HCEC 1CT (cell line): ENCODE measurements around the gene ADARB2.

Experiments used
- DNase-seq: peaks from one replicate; pipeline ENCODE4 v3.0.0-alpha.2; 2017

Gene ADARB2

GRCh38 chr10:1661416-1661815 lies 75.9 kb downstream of the ADARB2 start:
- DNase-seq, result no peak

- no peak for DNase-seq
These were observed 76.5 kb downstream of the ADARB2 start for GRCh38 chr10:1660815-1661214.

- no peak for DNase-seq
These were observed 76.9 kb downstream of the ADARB2 start for GRCh38 chr10:1660386-1660785.

GRCh38 chr10:1659221-1659791 lies 78.0 kb downstream of the ADARB2 start:
- DNase-seq, result no peak

- DNase-seq, result no peak
These were observed 78.7 kb downstream of the ADARB2 start for GRCh38 chr10:1658658-1659057.

- DNase-seq, result no peak
These were observed 79.8 kb downstream of the ADARB2 start for GRCh38 chr10:1657479-1657878.

- no peak for DNase-seq
These were observed 82.0 kb downstream of the ADARB2 start for GRCh38 chr10:1655367-1655766.

GRCh38 chr10:1654811-1655356 lies 82.4 kb downstream of the ADARB2 start:
- DNase-seq, result no peak

- no peak for DNase-seq
These were observed 83.1 kb downstream of the ADARB2 start for GRCh38 chr10:1654247-1654646.

GRCh38 chr10:1653321-1653720 lies 84.0 kb downstream of the ADARB2 start:
- no peak for DNase-seq

- DNase-seq, result no peak
These were observed 85.2 kb downstream of the ADARB2 start for GRCh38 chr10:1652151-1652550.

GRCh38 chr10:1651270-1651966 lies 85.9 kb downstream of the ADARB2 start:
- no peak for DNase-seq

- DNase-seq, result no peak
These were observed 86.6 kb downstream of the ADARB2 start for GRCh38 chr10:1650542-1651269.

- DNase-seq, result no peak
These were observed 88.7 kb downstream of the ADARB2 start for GRCh38 chr10:1648648-1649047.

GRCh38 chr10:1646332-1646731 lies 91.0 kb downstream of the ADARB2 start:
- DNase-seq, result no peak

GRCh38 chr10:1645896-1646295 lies 91.4 kb downstream of the ADARB2 start:
- DNase-seq, result no peak

- no peak for DNase-seq
These were observed 93.1 kb downstream of the ADARB2 start for GRCh38 chr10:1644191-1644711.

GRCh38 chr10:1643908-1644179 lies 93.5 kb downstream of the ADARB2 start:
- no peak for DNase-seq

- no peak for DNase-seq
These were observed 94.0 kb downstream of the ADARB2 start for GRCh38 chr10:1643161-1643907.

GRCh38 chr10:1642600-1643160 lies 94.6 kb downstream of the ADARB2 start:
- DNase-seq, result no peak

GRCh38 chr10:1641402-1641801 lies 95.9 kb downstream of the ADARB2 start:
- no peak for DNase-seq

- no peak for DNase-seq
These were observed 98.4 kb downstream of the ADARB2 start for GRCh38 chr10:1638889-1639419.

GRCh38 chr10:1635340-1635739 lies 102.0 kb downstream of the ADARB2 start:
- DNase-seq, result no peak
